Activated CD4-positive, alpha-beta T cell treated with anti-CD3 and anti-CD28 coated beads for 48 hours (primary cell): Measurements from ENCODE around the gene PDS5B.

Experiments
- DNase-seq: peaks from one replicate; pipeline ENCODE4 v3.0.0-alpha.2; 2020

The PDS5B gene

GRCh38 chr13:32592082-32592481 lies 5.8 kb downstream of the PDS5B start:
- no peak for DNase-seq

GRCh38 chr13:32594157-32594738 lies 8.0 kb downstream of the PDS5B start:
- DNase-seq: no peak

DNA sequence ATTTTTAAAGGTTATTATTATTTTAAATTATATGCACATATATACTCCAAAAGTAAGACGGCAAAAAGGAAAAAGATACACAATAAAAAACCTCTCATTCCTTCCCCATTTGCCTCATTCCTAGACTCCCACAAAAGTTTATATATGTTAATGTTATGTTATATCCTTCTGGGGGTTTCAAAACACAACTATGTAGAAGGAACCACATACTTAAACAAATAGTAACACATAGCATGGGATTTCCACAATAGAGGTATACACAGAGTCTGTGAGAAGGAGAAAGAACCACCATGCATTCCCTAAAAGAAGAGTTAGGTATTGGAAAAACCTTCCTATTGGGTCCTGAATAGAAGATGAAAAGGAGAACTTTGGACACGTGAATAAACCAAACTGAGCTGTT lies 9.1 kb downstream of the PDS5B start:
- DNase-seq: no peak

DNA sequence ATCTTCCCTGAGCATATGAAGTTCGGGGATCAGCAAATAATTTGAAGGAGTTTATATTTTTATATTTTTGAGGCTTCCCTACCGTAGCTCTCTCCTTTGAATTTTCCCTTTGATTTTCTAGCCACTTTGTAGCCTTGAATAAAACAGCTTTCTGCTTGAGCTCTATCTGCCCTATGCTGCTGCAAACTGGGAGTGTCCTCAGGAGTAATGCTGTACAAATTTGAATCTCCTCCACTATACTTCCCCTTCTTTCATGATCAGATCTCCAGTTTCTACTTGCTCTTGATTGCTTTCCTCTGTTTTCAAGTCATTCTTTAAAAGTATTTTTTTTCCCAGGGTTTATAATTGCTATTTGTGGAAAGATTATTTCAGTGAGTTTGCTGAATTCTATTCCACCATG lies 14.6 kb downstream of the PDS5B start:
- DNase-seq: no peak

GRCh38 chr13:32609428-32609827 lies 23.2 kb downstream of the PDS5B start:
- DNase-seq: no peak

GRCh38 chr13:32610538-32610937 lies 24.3 kb downstream of the PDS5B start:
- DNase-seq: no peak

- DNase-seq: no peak
Measured at GRCh38 chr13:32610977-32611376, 24.7 kb downstream of the PDS5B start.

GRCh38 chr13:32616883-32617511 lies 30.7 kb downstream of the PDS5B start:
- no peak for DNase-seq

GRCh38 chr13:32622827-32623226 lies 36.6 kb downstream of the PDS5B start:
- peak; percentile 45 for DNase-seq

DNA sequence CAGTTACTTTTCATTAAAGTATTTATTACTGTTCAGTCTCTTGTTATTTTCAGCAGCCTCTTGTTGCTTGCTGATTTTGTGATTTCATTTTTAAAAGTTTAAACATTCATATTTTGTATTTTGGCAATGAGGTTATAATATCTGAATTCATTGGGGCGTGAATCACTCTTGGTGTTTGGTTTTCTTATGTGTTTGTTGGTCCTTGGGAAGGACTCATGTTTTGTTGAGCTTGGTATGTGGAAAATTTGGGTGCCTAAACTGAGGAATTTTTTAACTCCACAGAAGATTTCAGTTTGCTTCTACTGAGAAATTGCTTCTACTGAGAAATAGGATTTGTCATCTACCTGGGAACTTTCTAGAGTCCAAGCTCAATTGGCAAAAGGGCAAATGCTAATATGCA lies 38.2 kb downstream of the PDS5B start:
- DNase-seq: no peak

DNA sequence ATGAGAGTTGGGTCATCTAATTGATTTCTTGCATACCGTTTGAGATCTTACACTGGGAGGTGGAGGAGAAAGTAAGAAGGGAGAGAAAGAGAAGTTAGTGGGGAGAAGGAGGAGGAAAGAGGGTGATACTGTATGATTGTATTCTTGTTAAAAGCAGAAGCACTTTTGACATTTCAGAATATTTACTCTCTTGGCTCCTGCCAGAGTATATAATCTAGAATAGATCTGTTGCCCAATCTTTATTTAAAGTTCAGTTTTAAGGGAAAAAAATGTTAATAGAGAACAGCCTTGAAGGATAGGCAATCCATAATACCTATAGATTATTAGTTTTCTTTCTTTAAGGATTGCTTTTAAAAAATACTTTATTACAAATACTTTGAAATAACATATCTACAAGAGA lies 41.5 kb downstream of the PDS5B start:
- no peak for DNase-seq

DNA sequence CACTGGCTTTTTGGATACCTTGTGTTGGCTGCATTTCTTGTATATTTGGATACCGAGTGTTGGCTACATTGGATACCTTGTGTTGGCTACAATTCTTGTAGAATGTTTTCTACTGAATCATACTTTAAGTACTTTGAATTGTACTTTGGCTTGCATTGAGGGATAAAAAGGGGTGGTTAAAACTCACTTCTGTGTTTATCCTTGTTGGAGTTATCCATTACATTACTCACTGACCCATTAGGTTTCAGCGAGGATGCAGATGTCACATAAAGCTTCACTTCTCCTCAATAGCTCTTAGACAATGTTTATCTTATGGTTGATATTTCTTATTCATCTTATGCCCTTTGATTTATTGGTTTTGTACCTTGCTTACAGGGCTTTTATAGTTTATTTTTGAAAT lies 43.1 kb downstream of the PDS5B start:
- no peak for DNase-seq

DNA sequence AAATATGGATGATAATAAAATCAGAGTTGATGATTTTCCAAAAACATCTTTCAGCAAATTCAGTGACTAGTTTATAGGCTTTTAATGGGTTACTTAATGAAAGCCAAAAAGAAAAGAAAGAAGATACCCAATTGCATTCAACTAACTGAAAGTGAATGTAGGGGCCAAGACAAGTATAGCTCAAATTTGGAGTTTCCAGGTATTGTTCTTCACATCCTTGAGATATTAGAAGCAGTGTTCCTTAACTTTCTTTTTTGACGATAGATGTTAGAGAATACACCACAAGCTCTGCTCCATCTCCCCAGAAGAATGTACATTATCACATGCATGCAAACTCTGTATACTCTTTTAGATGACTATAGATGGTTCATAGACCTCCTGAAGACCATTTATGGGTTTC lies 43.6 kb downstream of the PDS5B start:
- DNase-seq: no peak

GRCh38 chr13:32632343-32632909 lies 46.2 kb downstream of the PDS5B start:
- DNase-seq: no peak

DNA sequence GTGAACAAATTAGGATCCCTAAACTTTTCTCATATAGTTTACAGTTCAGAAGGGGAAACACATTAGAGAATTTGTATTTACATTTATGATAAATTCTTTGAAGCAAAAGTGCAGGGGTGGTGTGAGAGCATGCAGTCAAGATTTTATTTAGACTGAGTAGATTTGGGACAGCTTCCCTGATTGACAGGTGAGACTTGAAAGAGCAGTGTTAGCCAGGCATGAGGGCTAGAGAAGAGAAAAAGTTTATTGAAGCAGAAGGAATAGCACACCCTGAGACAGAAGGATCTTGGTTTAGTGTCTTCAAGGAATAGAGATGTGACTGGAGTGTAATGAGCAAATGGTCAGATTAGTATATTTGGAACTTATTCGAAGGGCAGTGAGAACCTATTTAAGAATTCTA lies 50.5 kb downstream of the PDS5B start:
- no peak for DNase-seq

GRCh38 chr13:32638739-32639138 lies 52.5 kb downstream of the PDS5B start:
- peak; percentile 24 for DNase-seq

DNA sequence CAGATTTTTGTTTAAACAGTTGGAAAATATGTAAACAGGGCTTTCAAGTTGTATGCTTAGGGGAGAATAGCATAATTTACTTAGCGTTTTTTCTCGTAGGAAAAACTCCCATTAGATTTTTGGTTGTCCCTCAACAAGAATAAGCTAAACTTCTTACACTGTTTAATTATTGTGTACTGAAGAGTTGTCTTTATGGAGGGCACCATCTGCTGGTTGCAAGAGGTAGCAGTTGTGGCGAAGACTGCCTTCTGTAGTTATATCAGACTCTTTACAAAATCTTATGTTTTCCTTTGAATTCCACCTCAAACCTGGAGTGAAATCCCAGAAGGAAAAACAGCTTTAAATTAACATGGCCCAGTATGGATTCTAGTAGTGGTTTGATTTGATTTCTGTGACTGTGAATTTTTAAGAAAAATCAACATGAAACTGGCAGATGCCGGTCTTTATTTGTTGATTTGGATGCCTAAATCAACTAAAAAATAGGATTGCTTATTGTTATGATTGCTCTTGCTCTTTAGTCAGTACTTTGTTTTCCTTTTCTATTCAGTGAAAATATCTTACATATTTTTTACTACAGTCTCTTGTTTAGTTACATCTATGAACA lies 53.4 kb downstream of the PDS5B start:
- DNase-seq: peak; percentile 49

DNA sequence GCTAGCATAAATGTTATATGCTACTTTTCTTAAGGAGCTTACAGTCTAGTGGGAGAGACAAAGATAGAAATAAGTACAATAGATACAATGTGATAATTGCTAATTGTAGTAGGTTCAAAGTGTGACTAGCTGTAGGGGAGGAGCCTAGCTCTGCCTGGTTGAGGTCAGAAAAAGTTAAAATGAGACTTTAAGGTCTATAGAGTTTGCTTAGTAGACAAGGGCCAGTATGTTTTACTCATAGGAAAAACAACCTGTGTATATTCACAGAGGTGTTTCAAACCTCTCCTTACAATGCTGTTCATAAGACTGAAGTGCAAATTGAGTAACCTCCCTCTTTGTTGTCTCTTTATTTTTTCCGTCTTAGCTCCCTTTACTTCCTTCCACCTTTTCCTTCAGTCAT lies 56.1 kb downstream of the PDS5B start:
- no peak for DNase-seq

DNA sequence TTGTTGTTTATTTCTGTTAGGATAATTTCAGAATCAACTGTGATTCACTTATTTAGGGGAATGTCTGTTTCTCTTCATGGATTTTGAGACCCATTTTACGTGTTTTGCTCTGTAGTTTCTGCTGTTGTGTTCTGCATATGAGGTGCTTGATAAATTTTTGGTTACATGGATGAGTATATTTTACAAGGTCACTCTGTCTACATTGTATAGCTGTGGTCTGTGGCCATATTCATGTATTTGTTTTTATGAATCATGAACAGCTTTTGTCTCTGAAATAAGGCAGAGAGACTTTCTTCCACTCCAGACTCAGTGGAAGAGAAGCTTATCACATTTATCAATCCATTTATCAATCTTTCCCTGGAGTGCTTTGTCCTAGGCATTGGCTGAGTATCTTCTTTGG lies 56.6 kb downstream of the PDS5B start:
- no peak for DNase-seq

DNA sequence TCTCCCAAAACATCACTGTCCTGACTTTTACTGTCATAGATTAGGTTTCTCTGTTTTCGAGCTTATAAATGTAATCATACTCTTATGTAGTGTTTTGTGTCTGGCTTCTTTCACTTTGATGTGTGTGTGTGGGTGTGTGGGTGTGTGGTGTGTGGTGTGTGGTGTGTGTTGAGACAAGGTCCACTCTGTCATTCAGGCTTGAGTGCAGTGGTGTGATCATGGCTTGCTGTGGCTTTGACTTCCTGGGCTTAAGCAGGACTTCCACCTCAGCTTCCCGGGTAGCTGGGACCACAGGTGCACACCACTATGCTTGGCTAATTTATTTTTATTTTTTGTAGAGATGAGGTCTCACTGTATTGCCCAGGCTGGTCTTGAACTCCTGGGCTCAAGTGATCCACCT lies 59.6 kb downstream of the PDS5B start:
- DNase-seq: peak; percentile 59

DNA sequence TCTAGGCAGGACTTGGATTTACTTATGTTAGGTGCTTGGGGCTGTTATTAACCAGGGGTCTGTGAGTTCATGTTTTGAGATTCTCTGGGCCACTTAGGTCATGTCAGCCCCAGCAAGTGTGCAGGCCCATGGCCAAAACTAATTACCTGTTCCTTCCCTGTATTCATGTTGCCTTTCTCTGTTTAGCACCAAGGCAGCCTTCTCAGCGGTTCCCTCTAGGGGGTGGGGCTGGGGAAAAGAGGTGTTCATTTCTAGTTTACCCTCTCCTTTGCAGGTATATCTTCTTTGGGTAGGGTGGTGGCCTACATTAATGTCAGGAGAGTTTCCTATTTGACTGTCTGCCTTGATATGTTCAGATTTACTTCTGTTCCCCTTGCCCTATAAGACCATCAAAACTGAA lies 61.7 kb downstream of the PDS5B start:
- DNase-seq: no peak

- peak; percentile 77 for DNase-seq
Measured at GRCh38 chr13:32650705-32651311, 64.6 kb downstream of the PDS5B start.

GRCh38 chr13:32657309-32657708 lies 71.1 kb downstream of the PDS5B start:
- no peak for DNase-seq

- no peak for DNase-seq
Measured at GRCh38 chr13:32659736-32660135, 73.5 kb downstream of the PDS5B start.
